Stimulated activated CD4-positive, alpha-beta T cell treated with anti-CD3 and anti-CD28 coated beads, Interleukin-12 subunit alpha, Interleukin-12 subunit beta, amount 100 ng/mL, for 48 hours (primary cell): Measurements from ENCODE around the gene IFIH1.

Experiments used
- DNase-seq, 3 donors: peaks; one replicate each; pipeline ENCODE4 v3.0.0-alpha.2; 2020; ENCODE audit warnings: low read depth in 2 of 3, low spot score in 1 of 3

IFIH1 gene

DNA sequence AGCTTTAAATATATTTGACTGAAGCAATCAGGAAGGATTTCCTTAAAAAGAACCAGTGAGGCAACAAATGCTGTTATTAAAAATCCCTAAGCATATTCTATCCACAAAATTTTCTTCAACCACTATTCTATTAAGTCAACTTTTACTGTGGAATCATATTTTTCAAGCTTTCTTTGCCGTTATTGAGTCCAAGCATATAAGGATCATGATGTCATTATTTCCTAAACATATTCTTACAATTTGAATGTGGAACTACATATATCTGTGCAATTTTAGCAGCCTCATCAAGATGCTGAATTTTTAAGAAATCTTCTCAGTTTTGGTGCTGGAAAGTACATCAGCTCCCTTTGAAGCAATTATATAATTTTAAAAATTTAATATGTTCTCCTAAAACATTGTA is 5.6 kb downstream of the IFIH1 start:
- no peak for DNase-seq

DNA sequence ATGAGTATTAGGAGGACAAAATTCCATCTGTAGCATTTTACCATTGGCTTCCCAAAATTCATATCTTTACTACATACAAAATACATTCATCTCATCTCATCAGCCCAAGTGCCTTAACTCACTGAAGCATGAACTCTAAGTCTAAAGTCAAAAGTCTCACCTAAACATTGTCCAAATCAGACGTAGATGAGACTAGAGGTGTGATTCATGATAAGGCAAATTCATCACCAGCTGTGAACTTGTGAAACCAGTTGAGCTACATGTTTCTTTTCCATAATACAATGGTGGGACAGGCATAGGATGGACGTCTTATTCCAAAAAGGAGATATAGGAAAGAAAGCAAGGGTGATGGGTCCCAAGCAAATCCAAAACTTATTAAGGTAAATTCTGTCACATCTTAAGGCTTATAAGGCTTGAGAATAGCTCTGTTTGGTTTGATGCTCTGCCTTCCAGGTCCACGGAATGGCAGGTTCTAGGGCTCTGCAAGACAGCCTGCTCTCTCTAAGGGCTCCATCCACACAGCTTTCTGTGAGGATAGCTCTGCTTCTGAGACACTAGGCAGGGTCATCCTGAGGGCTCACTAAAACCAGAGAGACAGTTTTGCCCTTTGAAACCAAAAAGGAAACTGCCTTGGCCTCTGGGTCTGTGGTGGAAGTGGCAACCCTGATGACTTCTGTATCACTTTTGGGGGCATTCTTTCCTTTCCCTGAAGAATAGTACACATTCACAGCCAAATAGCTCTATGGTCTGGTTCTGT is 9.6 kb downstream of the IFIH1 start:
- no peak for DNase-seq

DNA sequence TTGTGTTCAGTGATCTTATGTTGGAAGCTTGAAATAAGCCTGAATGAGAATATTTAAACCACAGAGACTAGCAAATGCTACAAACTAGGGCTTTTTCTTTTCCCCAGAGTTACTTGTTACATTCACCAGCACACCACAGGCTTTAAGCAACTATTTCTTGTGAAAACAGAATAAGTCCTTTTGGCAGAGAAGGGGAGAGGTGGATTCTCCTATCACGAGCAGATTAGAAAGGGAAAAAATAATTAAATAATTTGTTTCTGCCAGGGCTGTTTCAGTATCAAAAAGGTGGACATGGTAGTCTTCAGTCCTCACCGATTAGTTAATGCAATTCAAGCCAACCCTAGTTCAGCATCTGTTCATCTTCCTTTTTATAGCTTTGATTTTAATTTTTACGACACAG is 12.6 kb downstream of the IFIH1 start:
- DNase-seq = no peak

DNA sequence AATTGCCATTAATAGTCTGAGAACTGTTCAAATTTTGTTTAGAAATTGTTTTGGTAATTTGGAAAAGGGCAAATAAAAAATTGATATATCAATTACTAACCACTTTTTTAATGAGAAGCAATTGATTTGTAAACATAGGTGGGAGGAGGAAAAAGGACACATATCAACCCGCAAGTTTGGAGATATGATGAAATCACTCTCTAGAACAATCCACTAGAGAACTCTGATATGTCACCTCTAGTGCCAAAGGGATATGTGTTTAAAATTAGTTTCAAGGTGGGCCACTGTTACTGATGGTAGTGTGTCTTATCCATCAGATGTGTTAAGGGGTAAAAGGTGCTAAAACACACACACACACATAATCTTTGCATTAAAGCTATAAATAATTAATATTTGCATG is 16.6 kb downstream of the IFIH1 start:
- DNase-seq = no peak

DNA sequence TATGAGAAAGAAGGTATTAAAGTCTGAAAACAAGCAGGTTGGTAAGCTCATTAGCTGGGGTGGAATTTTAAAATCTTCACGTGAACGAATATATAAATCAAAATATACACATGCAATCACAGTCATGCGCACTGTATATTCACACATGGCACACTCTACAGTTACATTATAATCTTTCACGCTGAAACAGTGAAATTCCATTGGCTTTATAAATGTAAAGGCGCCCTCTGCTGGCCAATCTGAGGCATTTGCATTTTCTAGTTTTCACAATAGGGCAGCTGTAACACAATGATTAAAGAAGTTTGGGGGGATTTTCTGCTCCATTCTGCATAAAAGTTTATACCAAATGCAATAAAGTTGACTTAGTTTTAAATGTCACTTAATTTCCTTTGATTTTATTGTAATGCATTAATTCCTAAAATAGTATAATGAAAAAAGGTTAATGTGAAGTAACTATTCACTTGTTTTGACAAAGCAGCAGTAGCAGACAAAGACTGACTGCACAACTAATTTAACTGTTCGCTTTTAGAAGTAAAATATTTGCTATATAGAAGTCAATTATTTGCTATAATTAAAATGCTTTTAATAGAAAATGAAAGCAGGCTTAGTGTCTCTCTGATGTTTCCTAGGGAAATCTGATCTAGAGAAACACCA is 17.2 kb downstream of the IFIH1 start:
- peak; percentile 8 to 40 (median 37) for DNase-seq

DNA sequence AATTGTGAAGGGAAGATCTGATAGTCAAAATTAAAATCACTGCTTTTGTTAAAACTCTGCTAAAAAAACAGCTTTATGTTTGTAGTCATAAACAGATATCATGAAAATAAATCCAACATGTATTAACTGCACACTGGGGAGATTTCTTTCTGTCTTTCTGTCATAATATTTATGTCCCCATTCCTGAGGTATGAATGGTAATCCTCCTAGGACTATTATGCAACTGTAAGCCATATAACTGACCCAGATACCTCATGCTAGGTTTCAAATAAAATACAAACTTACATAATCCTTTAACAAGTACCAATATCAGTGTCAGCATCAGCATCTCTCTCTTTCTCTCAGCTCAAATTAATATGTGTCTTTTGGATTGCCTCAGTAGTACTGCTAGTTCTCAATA is 18.2 kb downstream of the IFIH1 start:
- DNase-seq = no peak

DNA sequence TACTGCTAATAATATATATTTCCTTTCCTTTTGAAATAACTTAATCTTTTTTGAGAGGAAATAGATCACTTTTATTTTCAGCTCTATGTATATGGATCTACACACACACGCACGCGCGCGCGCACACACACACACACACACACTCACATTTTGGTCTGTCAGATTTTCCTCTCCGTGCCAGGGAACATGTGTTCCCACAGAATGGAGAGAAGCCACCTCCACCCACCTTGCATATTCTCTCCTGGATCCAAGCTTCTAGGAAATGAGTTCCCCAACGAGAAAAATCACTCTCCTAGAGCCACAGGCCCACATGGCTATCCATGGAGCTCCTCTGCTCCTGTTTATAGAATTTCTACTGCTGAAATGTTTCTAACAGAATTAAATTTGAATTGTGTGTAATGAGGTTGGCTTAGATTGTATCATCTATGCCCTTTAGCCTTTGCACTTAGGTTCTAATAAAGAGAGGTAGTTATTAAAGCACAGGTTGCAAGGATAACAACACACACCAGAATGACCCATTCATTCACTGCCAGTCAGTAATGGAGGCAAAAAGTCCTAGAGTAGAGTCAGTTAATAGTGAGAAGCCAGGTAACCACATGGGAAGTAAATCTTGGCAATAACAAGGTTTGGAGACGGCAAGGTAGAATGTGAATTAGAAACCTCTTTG is 19.7 kb downstream of the IFIH1 start:
- DNase-seq = no peak

DNA sequence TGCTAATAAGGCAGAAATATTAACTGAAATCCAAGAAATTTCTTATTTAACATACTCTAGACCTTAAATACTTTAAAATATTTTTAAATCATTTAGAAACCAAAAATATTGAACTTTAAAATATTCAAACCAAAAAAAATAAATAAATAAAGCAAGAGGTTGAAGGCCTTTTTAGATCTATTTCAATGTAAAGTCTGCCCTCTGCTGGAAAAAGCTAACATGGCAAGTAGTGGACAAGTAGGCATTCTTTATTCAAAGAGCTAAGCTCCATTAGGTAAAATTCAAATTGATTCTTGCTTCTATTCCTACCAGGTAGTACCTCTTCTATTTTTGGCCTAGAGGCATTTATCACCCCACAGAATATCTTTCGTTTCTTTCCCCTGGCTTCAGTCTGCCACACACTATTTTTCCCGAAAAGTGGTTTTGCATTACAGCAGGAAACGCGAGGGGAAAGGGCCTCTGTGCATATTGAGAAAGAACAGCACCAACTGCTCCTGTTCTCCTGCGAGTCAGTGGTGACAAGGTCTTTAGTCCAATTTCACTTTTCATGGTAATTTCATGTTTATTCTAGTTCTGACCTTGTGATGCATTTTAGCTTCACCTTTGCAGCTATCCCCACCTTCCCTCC is 20.4 kb downstream of the IFIH1 start:
- DNase-seq = peak in 2 of 3 donors; percentile 23 to 77

DNA sequence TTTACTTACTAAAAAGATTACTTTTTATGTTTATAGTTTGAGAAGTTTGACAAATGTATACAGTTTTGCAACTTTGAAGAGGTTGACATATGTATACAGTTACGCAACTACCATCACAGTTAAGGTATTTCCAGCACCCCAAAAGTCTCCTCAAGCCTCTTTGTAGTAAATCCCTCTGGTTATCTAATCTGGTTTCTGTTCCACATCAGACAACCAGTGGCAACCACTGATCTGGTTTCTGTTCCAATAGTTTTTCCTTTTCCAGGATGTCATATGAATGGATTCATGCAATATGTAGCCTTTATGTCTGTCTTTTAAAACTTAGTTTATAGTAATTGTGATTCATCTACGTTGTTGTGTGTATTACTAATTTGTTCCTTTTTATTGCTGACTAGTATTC is 23.5 kb downstream of the IFIH1 start:
- DNase-seq = no peak

DNA sequence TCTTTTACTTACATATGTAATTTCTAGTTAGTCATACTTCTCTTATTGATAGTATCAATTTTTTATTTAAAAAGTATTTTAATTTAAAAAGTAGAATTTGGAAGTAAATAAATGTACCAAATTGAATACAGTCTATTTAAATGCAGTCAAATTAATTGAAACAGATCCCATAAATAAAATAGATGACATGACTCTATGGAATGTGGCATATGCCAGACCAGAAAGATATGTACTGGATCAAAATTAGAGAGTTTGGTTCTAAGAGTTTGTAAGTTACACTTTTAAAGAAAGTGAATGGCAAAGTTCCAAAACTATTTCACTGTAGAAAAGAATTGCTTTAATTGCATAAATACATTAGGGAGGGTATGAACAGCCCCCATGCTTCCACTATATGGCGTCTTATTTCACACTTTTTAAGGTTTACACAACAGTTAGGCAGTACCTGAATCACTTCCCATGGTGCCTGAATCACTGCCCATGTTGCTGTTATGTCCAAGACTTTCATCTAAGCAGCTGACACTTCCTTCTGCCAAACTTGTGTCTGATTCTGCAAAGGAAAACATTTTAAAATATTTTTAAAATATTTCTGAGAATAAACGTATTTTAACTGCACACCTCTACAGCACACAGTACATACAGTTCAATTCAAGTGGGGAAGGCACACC is 25.2 kb downstream of the IFIH1 start:
- DNase-seq = no peak

DNA sequence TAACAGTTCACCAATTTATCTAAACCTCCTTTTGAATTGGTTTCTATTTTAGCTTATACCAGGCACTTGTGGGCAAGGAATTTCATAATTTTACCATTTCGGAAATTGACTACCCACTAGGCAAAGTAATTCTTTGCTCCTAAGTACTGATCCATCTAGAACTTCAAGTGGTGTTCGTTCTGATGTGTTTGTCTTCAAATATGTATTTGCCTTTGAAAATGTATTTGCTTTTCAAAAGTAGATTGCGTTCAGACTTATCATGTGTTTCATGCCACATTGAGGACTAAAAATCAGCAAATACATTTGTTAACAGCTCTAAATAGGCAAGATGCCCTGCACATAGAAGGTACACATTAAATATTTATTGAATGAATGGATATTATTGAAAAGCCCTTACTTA is 26.7 kb downstream of the IFIH1 start:
- DNase-seq = no peak

DNA sequence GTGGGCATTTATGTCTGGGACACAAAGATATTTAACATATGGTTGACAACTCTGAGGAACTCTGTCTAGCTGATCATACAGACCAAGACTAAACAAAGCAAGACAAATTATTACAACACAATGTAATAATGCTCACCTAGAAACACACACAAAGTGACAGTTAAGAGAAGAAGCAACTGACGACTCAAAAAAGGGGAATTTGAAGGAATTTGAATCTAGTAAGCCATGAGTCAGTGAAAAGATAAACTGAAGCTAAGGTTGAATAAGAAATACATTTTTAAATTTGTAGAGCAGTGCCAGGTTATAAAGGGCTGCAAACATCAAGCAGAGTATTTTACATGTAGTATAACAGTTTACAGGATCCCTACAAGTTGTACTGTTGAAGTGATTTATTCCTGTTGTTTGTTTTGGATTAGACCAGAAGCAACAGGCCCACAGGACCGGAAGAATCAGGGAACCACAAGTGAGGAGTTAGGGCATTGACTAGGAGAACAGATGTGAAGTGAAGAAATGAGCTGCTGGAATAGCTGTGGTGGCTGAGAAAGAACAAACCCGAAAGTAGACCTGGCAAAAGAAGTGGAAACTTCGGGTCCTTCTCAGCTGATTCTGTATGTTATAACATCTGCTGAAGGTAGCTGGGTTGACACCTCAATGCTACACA is 35.6 kb downstream of the IFIH1 start:
- DNase-seq = no peak

DNA sequence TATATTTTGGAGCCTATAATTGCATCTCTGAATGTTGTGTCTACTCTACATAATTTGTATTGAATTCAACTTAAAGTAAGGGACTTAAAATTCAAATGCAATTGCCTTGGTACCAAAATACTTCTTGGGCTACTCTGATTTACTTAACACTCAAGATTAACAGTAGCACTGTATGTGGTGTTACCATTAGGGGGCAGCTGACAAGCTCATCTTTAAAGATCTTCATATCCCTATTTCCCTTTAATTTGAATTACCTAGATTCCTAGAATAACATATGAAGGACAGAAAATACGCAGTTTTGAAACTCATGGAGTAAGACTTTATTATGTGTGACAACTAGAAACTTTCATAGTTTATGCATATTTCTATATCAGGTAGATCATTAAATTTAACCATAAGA is 37.8 kb downstream of the IFIH1 start:
- DNase-seq = no peak

DNA sequence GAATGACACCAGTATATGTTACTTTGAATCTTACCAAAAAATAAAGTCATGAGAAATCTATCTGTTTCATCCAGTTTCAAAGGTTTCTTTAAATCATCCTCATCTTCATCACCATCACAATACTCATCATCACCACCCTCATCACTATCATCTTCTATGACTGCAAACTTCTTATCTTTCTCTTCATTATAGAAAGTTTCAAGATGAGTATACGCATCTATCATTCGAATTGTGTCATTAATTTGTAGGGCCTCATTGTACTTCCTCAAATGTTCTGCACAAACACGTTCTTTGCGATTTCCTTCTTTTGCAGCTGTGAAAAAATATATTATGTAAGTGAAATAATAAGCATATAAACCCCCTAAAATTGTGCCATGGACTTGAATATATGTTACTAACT is 41.1 kb downstream of the IFIH1 start:
- DNase-seq = no peak

DNA sequence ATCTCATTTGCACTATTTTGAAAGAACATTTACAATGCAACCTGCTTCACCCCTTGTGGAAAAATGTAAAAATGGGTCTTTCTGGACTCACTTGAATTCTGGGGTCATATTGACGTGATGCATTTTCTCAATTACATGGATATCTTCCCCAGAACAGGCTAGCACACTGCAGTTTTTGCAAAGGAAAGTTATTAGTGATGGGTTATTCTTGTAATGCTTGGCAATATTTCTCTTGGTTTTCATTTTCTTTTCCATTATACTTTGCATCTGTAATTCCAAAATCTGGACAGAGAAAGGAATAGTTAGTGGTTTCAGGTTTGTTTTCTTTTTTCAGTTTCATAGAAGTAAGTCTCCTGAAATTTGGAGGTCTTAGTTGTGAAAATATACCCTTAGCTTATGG is 50.5 kb downstream of the IFIH1 start:
- no peak for DNase-seq

DNA sequence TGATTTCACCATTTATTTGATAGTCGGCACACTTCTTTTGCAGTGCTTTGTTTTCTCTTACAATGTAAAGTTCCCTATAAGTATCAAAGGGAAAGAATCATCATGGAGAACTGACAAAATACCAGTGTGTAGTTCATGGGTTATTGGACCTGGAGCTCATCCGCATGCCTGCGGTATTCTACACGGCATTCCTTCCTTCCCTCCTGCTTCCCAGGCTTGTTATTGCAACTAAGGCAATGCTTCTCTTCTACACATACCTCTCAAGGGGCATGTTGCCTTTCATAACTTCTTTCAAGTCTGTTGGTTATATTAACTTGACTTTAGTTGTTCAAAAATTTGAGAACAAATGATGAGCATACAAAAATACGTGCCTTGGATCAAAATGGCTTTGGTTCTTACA is 51.0 kb downstream of the IFIH1 start:
- DNase-seq = no peak

DNA sequence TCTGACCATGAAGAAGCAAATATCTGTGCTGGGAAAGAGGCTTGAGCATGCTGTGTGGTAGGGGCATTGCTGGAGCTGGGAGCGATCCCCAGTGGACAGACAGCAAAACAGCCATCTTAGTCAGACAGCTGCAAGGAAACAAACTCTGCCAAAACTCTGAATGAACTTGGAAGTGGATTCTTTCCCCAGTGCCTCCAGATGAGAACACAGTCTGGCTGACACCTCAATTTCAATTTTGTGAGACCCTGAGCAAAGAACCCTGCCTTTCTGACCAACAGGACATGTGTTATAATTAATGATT is 52.1 kb downstream of the IFIH1 start:
- DNase-seq = no peak

DNA sequence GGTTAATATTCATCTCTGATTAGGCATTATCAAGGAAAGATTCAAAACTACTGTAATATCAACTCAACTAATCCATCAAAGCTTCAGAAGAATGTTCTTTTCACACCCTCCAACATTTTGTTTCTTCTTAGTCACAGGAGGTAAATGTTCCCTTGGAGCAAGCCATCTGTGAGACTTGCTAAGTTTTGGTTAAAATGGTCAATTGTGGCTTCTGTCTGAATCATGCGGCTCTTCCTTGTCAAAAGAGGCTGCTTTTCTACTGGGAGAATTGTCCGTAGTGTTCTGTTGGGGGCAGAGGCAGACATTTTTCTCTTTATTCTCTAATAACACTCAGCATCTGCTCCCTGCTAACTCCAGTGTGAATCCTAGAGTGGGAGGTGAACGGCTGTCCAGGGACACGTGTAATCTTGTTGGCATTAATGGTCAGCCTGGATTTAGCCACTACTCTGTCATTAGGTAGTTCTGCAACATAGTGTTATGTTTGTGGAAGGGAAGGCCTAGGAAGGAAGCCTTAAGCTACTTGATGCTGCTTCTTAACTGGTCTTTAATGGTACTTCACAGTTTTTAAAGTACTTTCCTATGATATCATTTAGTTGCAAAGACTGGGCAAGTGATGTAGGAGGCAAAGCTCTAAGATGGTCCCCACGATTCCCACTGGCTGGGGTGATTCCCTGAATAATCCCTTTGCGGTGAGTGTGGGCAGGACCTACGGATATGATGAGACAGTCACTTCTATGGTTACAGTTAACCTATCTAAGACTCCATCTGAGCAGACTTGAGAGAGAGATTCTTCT is 52.6 kb downstream of the IFIH1 start:
- DNase-seq = no peak

DNA sequence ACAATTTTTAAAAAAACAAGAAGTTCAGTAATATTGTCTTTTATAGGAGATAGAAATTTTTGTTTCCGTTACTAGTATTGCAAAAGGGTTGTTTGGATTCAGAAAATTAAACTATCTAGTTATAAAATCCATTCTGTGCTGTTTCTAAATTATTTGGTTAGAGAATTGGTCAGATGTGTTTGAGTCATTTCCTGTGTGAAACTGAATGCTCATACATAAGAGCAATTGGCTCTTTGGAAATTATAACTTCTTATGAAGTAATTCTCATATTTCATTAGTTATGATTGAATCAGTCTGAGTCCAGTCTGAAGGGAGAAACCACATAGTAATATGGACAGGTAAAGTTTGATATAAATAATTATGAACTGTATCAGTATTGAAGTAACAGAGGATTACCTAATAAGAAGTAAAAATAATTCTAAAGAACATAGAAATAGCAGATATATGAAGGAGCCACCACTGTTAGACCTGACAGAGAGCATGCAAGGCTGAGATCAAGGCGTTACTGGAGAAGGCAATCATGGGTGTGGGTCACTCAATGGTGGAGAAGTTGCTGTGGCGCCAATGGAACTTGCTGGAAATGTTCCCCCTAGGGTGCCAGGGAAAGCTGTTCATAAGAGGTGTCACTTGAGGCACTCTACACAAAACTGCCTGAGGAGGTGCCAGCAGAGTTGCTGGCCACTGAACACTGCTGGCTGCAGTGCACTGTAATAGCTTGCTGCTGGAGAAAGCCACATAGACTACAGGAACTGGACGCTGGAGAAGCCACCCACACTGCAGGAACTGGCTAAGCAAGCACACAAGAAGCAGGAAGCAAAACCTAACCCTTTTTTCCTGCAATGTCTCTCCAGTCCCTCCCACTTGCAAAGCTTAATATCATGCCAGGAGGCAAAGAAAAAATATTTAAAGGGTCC is 57.2 kb downstream of the IFIH1 start:
- no peak for DNase-seq
